Colonic mucosa (tissue), 4 donors: Measurements from ENCODE around the gene PCBD2. TPM values are rescaled to one million over a fixed set of nuclear protein-coding genes. Genes with fewer than 3 reads are reported as not detected.
"Not testable (repeated sequence)": the region's sequence is repeated elsewhere in the genome, so short reads cannot be mapped to it uniquely, and the experiment has no call there.

Source experiments
- DNase-seq: peaks from one replicate; pipeline ENCODE4 v3.0.0-alpha.2; 2020
- H3K27ac ChIP-seq: fragments of 200-600 bp; one replicate; pipeline ENCODE4 v1.8.0; 2021
- H3K27me3 ChIP-seq: fragments of 200-600 bp; one replicate; pipeline ENCODE4 v1.8.0; 2021
- H3K36me3 ChIP-seq: fragments of 200-600 bp; one replicate; pipeline ENCODE4 v1.8.0; 2021
- H3K4me1 ChIP-seq: fragments of 200-600 bp; one replicate; pipeline ENCODE4 v1.8.0; 2021; ENCODE audit warnings: mild to moderate bottlenecking
- H3K4me3 ChIP-seq: fragments of 200-600 bp; one replicate; pipeline ENCODE4 v1.8.0; 2021
- H3K9ac ChIP-seq, 2 donors: one replicate each; pipeline ENCODE4 v1.7.0; 2013; ENCODE audit warnings: control low read depth in 2 of 2, low read depth in 2 of 2, low read length in 2 of 2
- H3K9me3 ChIP-seq: fragments of 200-600 bp; one replicate; pipeline ENCODE4 v1.8.0; 2021
- intact Hi-C: fragments of 100-400 bp; cut with DNase I; formaldehyde crosslinking; loops from one replicate; pipeline ENCODE4 v1.14.1; 2022
- total RNA-seq, 2 donors: library from RNA; stranded (reverse); fragmentation: NEBNext Ultra II Directional in 1 of 2; extraction: Animal tissue kit (Norgen Biotek cat#: 25700) in 1 of 2; gene quantifications; one replicate each; pipeline ENCODE4 v1.2.1, GENCODE V29; 2021
- TF ChIP-seq, protein P1 (sequence below): fragments of 200-600 bp; IDR thresholded peaks from one replicate; pipeline ENCODE4 v1.8.0; 2022; ENCODE audit warnings: antibody characterized with exemption, mild to moderate bottlenecking
- donor health status: healthy.
- donor health status: DM: no; HTN: no; CAD: no.
- donor health status: DM: no; HTN: no; CAD: no.

PCBD2 gene
- total RNA-seq, 2 donors from 2014 or later = 10.3 to 13.9 TPM

DNA sequence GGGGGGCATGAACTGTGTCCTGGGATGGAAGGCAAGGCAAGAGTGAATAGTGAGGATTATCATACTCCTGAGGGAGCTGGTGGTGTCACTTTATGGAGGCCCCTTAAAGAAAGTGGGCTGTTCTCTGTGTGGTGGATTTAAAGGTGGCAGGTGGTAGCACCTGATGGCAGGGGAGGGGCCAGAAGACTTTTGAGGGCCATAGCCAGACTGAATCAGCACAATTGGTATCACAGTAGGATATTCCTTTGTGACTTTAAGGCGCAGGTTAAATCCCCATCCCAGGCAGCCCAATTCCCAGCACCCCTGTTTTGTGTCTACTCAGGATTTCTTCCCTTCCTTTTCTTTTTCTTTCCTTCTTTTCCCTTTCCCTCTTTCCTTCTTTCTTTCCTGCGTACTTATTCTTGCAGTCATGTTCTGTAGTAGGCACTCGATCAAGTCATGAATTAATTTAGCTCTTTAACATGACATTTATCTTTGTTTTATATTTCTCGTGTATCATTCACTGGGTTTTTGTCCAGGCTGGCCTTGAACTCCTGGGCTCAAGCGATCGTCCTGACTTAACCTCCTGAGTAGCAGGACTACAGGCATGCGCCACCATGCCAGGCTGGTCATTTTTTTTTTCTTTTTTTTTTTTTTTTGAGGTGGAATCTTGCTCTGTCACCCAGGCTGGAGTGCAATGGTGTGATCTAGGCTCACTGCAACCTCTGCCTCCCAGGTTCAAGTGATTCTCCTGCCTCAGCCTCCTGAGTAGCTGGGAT, 11.0 kb upstream of the PCBD2 start:
- TF ChIP-seq, protein P1, sequence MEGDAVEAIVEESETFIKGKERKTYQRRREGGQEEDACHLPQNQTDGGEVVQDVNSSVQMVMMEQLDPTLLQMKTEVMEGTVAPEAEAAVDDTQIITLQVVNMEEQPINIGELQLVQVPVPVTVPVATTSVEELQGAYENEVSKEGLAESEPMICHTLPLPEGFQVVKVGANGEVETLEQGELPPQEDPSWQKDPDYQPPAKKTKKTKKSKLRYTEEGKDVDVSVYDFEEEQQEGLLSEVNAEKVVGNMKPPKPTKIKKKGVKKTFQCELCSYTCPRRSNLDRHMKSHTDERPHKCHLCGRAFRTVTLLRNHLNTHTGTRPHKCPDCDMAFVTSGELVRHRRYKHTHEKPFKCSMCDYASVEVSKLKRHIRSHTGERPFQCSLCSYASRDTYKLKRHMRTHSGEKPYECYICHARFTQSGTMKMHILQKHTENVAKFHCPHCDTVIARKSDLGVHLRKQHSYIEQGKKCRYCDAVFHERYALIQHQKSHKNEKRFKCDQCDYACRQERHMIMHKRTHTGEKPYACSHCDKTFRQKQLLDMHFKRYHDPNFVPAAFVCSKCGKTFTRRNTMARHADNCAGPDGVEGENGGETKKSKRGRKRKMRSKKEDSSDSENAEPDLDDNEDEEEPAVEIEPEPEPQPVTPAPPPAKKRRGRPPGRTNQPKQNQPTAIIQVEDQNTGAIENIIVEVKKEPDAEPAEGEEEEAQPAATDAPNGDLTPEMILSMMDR = no peak
- no peaks in the 10 kb centered on the region for H3K36me3 ChIP-seq
- no peak for DNase-seq
- H3K27me3 ChIP-seq = no peaks in the 10 kb centered on the region
- H3K27ac ChIP-seq = no peak overlapping the region
- H3K9me3 ChIP-seq = no peaks in the 10 kb centered on the region
- intact Hi-C loops = no loop called here
- no peak overlapping the region for H3K9ac ChIP-seq
- no peaks in the 10 kb centered on the region for H3K4me1 ChIP-seq
- no peak overlapping the region for H3K4me3 ChIP-seq

DNA sequence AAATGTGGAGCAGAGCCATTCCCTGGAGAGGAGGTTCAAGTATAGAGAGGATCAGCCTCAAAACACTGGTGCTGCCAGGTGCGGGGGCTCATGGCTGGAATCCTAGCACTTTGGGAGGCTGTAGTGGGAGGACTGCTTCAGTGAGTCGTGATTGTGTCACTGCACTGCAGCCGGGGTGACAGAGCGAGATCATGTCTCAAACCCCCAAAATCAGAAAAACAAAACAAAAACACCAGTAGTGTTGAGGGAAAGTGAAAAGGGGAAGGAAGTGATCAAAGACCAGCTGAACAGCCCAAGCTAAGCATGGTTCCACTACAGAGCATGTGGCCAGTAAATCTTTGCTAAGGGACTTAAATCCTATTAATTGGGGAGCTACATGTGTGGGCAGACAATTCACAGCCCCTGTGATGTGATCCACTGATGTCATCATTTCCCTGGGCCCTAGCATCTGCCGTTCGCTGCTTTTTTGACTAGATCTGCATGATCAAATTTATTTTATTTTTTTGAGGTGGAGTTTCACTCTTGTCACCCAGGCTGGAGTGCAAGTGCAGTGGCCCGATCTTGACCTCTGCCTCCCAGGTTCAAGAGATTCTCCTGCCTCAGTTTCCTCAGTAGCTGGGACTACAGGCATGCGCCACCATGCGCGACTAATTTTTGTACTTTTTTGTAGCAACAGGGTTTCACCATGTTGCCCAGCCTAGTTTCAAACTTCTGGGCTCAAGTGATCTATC, 2.7 kb upstream of the PCBD2 start:
- Histone ChIP-seq H3K27me3 (no peaks in the 10 kb centered on the region), H3K9ac (no peak overlapping the region), H3K36me3 (no peaks in the 10 kb centered on the region), H3K4me1 (no peaks in the 10 kb centered on the region), H3K27ac (no peak overlapping the region), H3K9me3 (no peaks in the 10 kb centered on the region), H3K4me3 (no peak overlapping the region)
- no peak for DNase-seq
- intact Hi-C loops = loop anchor here (2.0 kb wide), 1 partner anchor 163 kb away; the partner anchor contains the start of gene CAMLG
- TF ChIP-seq, protein P1 = no peak

DNA sequence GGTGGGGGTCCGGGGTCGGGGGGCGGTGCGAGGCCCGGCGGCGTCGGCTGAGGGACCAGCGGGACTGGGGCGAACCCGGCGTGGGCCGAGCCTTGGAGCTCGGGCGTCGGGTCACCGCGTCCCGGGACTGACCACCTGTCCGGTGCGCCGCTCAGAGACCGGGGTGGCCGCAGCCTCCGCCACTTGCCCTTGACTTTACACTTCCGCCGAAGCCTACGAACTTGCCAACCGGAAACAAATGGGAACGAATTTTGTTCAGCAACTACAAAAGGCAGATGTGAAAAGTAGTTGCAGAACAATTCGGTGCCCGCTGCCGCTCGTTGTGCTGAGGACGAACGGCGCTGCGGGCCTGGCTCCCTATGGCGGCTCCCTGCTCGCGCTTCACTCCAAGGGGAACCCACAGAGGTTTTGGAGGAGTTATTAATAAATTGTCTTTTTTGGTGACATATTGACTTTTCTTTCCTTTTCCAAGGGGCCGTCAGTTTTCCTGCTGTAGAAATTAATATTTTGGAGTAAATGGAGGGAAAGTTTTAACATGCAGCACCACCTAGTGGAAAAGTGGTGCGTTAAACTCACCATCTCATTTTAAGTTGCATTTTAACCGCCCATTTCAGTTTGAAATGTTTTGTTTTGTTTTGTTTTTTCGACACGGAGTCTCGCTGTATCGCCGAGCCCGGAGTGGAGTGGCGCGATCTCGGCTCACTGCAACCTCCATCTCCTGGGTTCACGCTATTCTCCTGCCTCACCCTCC, 490 bp downstream of the PCBD2 start:
- H3K27me3 ChIP-seq = no peaks in the 10 kb centered on the region
- no peaks in the 10 kb centered on the region for H3K4me1 ChIP-seq
- H3K9me3 ChIP-seq = no peaks in the 10 kb centered on the region
- peak overlapping the region; percentile 99 for H3K27ac ChIP-seq
- H3K9ac ChIP-seq = peak overlapping the region; percentile 91 to 94
- TF ChIP-seq, protein P1 = peak; percentile 63
- H3K36me3 ChIP-seq = no peaks in the 10 kb centered on the region
- DNase-seq = peak; percentile 62
- H3K4me3 ChIP-seq = peak overlapping the region; percentile 77
- intact Hi-C loops = no loop called here

DNA sequence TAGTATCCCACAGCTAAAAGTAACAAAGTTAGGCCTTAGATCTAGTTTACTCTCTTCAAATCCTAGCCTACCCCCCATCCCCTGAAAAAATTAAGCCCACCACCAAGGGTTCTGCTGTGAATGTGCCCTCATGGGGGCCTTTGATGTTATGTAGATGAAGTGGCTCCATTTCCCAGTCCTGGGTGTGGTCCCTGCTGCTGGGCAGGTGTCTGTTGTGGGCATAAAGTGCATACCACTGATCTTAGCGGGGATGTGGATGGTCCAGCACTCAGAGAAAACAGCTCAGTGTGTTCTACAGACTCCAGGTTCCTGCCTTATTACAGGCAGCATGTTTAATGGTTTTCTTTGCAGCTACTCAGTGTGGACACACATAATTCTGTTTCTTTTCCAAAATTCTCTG, 1.9 kb downstream of the PCBD2 start:
- H3K9ac ChIP-seq = no peak overlapping the region
- intact Hi-C loops = no loop called here

DNA sequence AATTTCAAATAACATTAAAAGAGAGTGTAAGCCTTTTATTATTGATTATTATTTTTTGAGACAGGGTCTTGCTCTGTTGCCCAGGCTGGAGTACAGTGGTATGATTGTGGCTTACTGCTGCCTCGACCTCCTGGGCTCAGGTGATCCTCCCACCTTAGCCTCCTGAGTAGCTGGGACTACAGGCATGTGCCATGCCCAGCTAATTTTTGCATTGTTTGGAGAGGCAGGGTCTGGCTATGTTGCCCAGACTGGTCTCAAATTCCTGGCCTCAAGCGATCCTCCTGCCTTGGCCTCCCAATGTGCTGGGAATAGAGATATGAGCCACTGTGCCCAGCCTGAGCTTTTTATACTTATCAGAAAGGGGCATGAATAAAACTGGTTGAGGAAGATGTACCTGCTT, 5.8 kb downstream of the PCBD2 start:
- H3K4me3 ChIP-seq, H3K27ac ChIP-seq, H3K9ac ChIP-seq, H3K36me3 ChIP-seq, intact Hi-C loops, H3K4me1 ChIP-seq, DNase-seq, H3K9me3 ChIP-seq, H3K27me3 ChIP-seq: not testable (repeated sequence)

More for the DNA sequence above, 1.9 kb downstream of the PCBD2 start:
- H3K4me3 ChIP-seq = no peak overlapping the region
- no peak for DNase-seq
- no peaks in the 10 kb centered on the region for H3K36me3 ChIP-seq
- H3K27ac ChIP-seq = no peak overlapping the region
- H3K27me3 ChIP-seq = no peaks in the 10 kb centered on the region
- TF ChIP-seq, protein P1 = no peak
- no peaks in the 10 kb centered on the region for H3K9me3 ChIP-seq
- no peaks in the 10 kb centered on the region for H3K4me1 ChIP-seq
